Left kidney (tissue), 2 donors: Measurements from ENCODE around the gene SERPINA5. TPM values are rescaled to one million over a fixed set of nuclear protein-coding genes. Genes with fewer than 3 reads are reported as not detected.
"Not testable (repeated sequence)": the region's sequence is repeated elsewhere in the genome, so short reads cannot be mapped to it uniquely, and the experiment has no call there.

Experiments
- DNase-seq: peaks from one replicate; pipeline ENCODE4 v3.0.0-alpha.2; 2013
- polyA plus RNA-seq: library from polyadenylated mRNA; unstranded; fragments of 120-200 nt; gene quantifications from one replicate; pipeline ENCODE4 v1.2.1, GENCODE V29; 2013; ENCODE audit not compliant: insufficient read length

Gene SERPINA5
- polyA plus RNA-seq, 1 donor = 13.5 TPM

GRCh38 chr14:94598816-94599655 lies 17.8 kb downstream of the SERPINA5 start:
- DNase-seq = peak; percentile 22

GRCh38 chr14:94599656-94600004 lies 18.4 kb downstream of the SERPINA5 start:
- DNase-seq = no peak

GRCh38 chr14:94600148-94600545 lies 18.9 kb downstream of the SERPINA5 start:
- no peak for DNase-seq

GRCh38 chr14:94601884-94602391 lies 20.7 kb downstream of the SERPINA5 start:
- no peak for DNase-seq

GRCh38 chr14:94602722-94603121 lies 21.5 kb downstream of the SERPINA5 start:
- no peak for DNase-seq

GRCh38 chr14:94605361-94605760 lies 24.1 kb downstream of the SERPINA5 start:
- DNase-seq = no peak

- not testable (repeated sequence) for DNase-seq
These were observed 27.7 kb downstream of the SERPINA5 start for GRCh38 chr14:94608966-94609365.

GRCh38 chr14:94611179-94611578 lies 30.0 kb downstream of the SERPINA5 start:
- DNase-seq = no peak

GRCh38 chr14:94612174-94612573 lies 30.9 kb downstream of the SERPINA5 start, which contains the start of gene SERPINA3:
Gene SERPINA3 (plus strand): TSS chr14:94612391. CDS start chr14:94614442, 2,051 bp downstream.
- no peak for DNase-seq

GRCh38 chr14:94612580-94613554 lies 31.6 kb downstream of the SERPINA5 start:
- no peak for DNase-seq

GRCh38 chr14:94613720-94614644 lies 32.8 kb downstream of the SERPINA5 start:
- DNase-seq = no peak

GRCh38 chr14:94614802-94615201 lies 33.6 kb downstream of the SERPINA5 start:
- no peak for DNase-seq

GRCh38 chr14:94615254-94615653 lies 34.0 kb downstream of the SERPINA5 start:
- no peak for DNase-seq

GRCh38 chr14:94615823-94616570 lies 34.8 kb downstream of the SERPINA5 start:
- no peak for DNase-seq

GRCh38 chr14:94617366-94617941 lies 36.2 kb downstream of the SERPINA5 start:
- no peak for DNase-seq

- no peak for DNase-seq
These were observed 37.0 kb downstream of the SERPINA5 start for GRCh38 chr14:94617988-94618822.

- no peak for DNase-seq
These were observed 38.1 kb downstream of the SERPINA5 start for GRCh38 chr14:94619297-94619696.

- no peak for DNase-seq
These were observed 39.4 kb downstream of the SERPINA5 start for GRCh38 chr14:94620597-94620996.
